HUES64 (cell line): Measurements from ENCODE around the gene KPNA4.
"Not testable (repeated sequence)": the region's sequence is repeated elsewhere in the genome, so short reads cannot be mapped to it uniquely, and the experiment has no call there.

Source experiments
- H3K27ac ChIP-seq: 2 replicates; pipeline ENCODE4 v1.7.0; 2013; ENCODE audit warnings: low read depth, low read length, inconsistent platforms
- H3K27me3 ChIP-seq: 2 replicates; pipeline ENCODE4 v1.6.1; 2013; ENCODE audit warnings: mild to moderate bottlenecking, low read length; ENCODE audit not compliant: insufficient read depth
- H3K36me3 ChIP-seq: 2 replicates; pipeline ENCODE4 v1.6.1; 2013; ENCODE audit warnings: mild to moderate bottlenecking, low read length; ENCODE audit not compliant: insufficient read depth
- H3K4me1 ChIP-seq: 2 replicates; pipeline ENCODE4 v1.6.1; 2013; ENCODE audit warnings: mild to moderate bottlenecking, low read length, moderate library complexity; ENCODE audit not compliant: insufficient read depth
- H3K4me3 ChIP-seq: 2 replicates; pipeline ENCODE4 v1.5.1; 2013; ENCODE audit warnings: mild to moderate bottlenecking, low read length, moderate library complexity
- H3K9ac ChIP-seq: 2 replicates; pipeline ENCODE4 v1.6.1; 2013; ENCODE audit warnings: mild to moderate bottlenecking, low read depth, low read length
- H3K9me3 ChIP-seq: 2 replicates; pipeline ENCODE4 v1.6.1; 2013; ENCODE audit warnings: low read depth, low read length; ENCODE audit not compliant: insufficient read depth
- WGBS: fragments of 150-250, 120-280 bp; methylation state at CpG from one replicate; pipeline ENCODE4 v1.1.7; 2013; ENCODE audit warnings: missing lambda C conversion rate; 5-methylcytosine and 5-hydroxymethylcytosine counted together

Gene KPNA4

DNA sequence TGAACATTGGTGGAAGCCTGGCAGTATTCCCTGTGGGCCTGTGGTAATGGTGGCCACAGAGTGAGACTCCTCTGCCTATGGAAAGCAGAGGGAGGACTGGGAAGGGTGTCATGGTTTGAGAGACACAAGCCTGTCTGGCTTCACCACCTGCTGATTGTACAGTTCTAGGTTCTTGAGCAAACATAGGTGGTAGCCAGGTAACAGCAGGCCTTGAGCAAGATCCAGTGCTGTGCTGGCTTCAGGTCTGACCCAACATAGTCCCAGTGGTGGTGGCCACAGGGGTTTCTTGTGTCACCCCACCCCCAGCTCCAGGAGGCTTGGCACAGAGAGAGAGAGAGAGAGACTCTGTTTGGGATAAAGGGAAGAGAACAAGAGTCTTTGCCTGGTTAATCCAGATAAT lies 22.7 kb upstream of the KPNA4 start:
- no peak overlapping the region for H3K4me3 ChIP-seq
- H3K27ac ChIP-seq, result no peak overlapping the region
- no peak overlapping the region for H3K9ac ChIP-seq
- H3K27me3 ChIP-seq, result no peaks in the 10 kb centered on the region
- H3K9me3 ChIP-seq, result no peaks in the 10 kb centered on the region
- no peaks in the 10 kb centered on the region for H3K36me3 ChIP-seq
- H3K4me1 ChIP-seq, result no peaks in the 10 kb centered on the region

DNA sequence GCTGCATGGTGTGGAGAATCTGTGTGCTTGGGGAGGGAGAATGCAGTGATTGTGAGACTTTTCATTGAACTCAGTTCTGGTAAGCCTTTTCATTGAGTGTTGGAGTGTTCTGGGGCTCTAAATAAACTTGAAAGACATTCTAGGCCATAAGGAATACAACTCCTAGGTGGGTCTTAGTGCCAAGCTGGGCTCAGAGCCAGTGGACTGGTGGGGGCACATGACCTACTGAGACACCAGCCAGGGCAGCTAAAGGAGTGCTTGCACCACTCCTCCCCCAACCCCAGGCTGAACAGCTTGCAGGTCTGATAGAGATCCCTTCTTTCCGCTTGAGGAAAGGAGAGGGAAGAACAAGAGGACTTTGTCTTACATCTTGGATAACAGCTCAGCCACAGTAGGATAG lies 21.7 kb upstream of the KPNA4 start:
- H3K4me3 ChIP-seq, result no peak overlapping the region
- H3K27ac ChIP-seq, result no peak overlapping the region
- H3K4me1 ChIP-seq, result no peaks in the 10 kb centered on the region
- no peaks in the 10 kb centered on the region for H3K9me3 ChIP-seq
- H3K9ac ChIP-seq, result no peak overlapping the region
- WGBS, result 93% methylated on average over 1 of the region's 1 CpG
- H3K27me3 ChIP-seq, result no peaks in the 10 kb centered on the region
- no peaks in the 10 kb centered on the region for H3K36me3 ChIP-seq

GRCh38 chr3:160586679-160587078 lies 21.3 kb upstream of the KPNA4 start:
- H3K9ac ChIP-seq, result no peak overlapping the region
- no peaks in the 10 kb centered on the region for H3K4me1 ChIP-seq
- H3K9me3 ChIP-seq, result no peaks in the 10 kb centered on the region
- H3K4me3 ChIP-seq, result no peak overlapping the region
- H3K36me3 ChIP-seq, result no peaks in the 10 kb centered on the region
- 91% methylated on average over 1 of the region's 3 CpGs for WGBS
- H3K27me3 ChIP-seq, result no peaks in the 10 kb centered on the region
- no peak overlapping the region for H3K27ac ChIP-seq

GRCh38 chr3:160583451-160583850 lies 18.1 kb upstream of the KPNA4 start:
- H3K27ac ChIP-seq, result no peak overlapping the region
- H3K9ac ChIP-seq, result no peak overlapping the region
- no peak overlapping the region for H3K4me3 ChIP-seq
- no peaks in the 10 kb centered on the region for H3K27me3 ChIP-seq
- no peaks in the 10 kb centered on the region for H3K9me3 ChIP-seq
- H3K36me3 ChIP-seq, result no peaks in the 10 kb centered on the region
- no peaks in the 10 kb centered on the region for H3K4me1 ChIP-seq

DNA sequence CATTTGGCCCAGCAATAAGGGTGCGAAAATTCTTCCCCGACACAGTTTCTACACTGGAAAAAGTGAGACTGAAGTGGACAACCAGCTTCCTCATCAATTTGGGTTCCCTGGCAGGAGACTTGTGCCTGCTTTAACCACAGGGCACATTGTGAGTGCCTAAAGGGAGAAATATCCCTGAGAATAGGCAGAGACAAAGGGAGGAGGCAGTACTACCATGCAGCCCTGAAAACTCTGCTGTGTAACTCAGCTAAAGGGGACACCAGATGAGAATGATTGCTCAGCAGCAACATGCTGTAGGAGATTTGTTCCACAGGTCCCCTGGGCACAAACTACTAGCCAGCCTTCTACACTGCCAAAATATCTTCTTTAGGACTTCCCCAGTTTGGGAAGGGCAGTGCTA lies 15.6 kb upstream of the KPNA4 start:
- no peak overlapping the region for H3K9ac ChIP-seq
- no peak overlapping the region for H3K27ac ChIP-seq
- H3K9me3 ChIP-seq, result no peaks in the 10 kb centered on the region
- H3K36me3 ChIP-seq, result no peaks in the 10 kb centered on the region
- no peaks in the 10 kb centered on the region for H3K27me3 ChIP-seq
- no peaks in the 10 kb centered on the region for H3K4me1 ChIP-seq
- 97% methylated on average over 2 of the region's 2 CpGs for WGBS
- H3K4me3 ChIP-seq, result no peak overlapping the region

- Histone ChIP-seq H3K27ac (no peak overlapping the region), H3K9ac (no peak overlapping the region), H3K4me1 (no peaks in the 10 kb centered on the region), H3K9me3 (no peaks in the 10 kb centered on the region), H3K4me3 (no peak overlapping the region), H3K36me3 (no peaks in the 10 kb centered on the region), H3K27me3 (no peaks in the 10 kb centered on the region)
- whole genome bisulfite sequencing, result 65% methylated on average over 3 of the region's 4 CpGs
These were observed 12.3 kb upstream of the KPNA4 start for GRCh38 chr3:160577556-160578195.

DNA sequence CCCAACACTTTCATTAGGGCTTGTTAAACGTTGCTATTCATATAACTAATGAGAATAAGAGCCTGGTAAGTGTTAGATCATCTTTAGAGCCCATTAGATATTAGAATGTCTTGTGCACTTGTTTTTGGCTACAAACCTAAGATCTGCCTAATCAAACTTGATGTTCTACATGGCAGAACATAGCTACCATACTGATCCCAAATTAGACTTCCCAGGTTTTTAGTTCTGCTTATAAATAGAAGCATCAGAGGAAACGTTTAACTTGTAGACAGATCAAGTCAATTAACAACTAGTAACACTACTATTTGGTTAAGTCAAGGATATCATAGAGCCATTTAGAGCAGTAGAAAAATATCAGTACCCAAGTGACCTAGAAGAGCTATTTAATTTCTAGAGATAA lies 11.7 kb upstream of the KPNA4 start:
- H3K27ac ChIP-seq, result no peak overlapping the region
- no peaks in the 10 kb centered on the region for H3K36me3 ChIP-seq
- H3K4me3 ChIP-seq, result no peak overlapping the region
- H3K27me3 ChIP-seq, result no peaks in the 10 kb centered on the region
- H3K4me1 ChIP-seq, result no peaks in the 10 kb centered on the region
- WGBS, result 67% methylated on average over 1 of the region's 2 CpGs
- no peak overlapping the region for H3K9ac ChIP-seq
- no peaks in the 10 kb centered on the region for H3K9me3 ChIP-seq

DNA sequence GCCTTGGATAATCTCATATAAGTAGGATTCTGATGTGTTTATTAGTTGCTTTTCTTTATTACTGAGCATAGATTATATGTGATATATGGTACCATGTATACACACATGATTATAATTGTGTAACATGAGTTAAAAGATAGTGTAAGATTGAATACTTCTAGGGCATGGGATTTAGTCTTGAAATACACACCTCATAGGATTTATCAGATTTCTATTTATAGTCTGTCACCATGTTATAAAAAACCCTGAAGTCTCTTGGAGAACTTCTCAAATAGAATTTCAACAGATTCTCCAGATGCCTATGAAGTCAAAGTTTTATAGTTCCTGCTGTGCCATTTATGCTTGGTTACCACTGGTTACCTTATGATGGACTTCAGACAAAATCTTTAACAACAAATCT lies 11.2 kb upstream of the KPNA4 start:
- Histone ChIP-seq H3K9me3 (no peaks in the 10 kb centered on the region), H3K4me3 (no peak overlapping the region), H3K27ac (no peak overlapping the region), H3K27me3 (no peaks in the 10 kb centered on the region), H3K36me3 (no peaks in the 10 kb centered on the region), H3K9ac (no peak overlapping the region), H3K4me1 (no peaks in the 10 kb centered on the region)

- no peaks in the 10 kb centered on the region for H3K4me1 ChIP-seq
- H3K36me3 ChIP-seq, result no peaks in the 10 kb centered on the region
- H3K4me3 ChIP-seq, result no peak overlapping the region
- H3K9me3 ChIP-seq, result no peaks in the 10 kb centered on the region
- H3K9ac ChIP-seq, result no peak overlapping the region
- WGBS, result 85% methylated on average over 1 of the region's 1 CpG
- H3K27me3 ChIP-seq, result no peaks in the 10 kb centered on the region
- H3K27ac ChIP-seq, result no peak overlapping the region
These were observed 10.2 kb upstream of the KPNA4 start for GRCh38 chr3:160575589-160575988.

- Histone ChIP-seq H3K4me1 (no peaks in the 10 kb centered on the region), H3K4me3 (no peak overlapping the region), H3K27ac (no peak overlapping the region), H3K9me3 (no peaks in the 10 kb centered on the region), H3K27me3 (no peaks in the 10 kb centered on the region), H3K36me3 (peaks cover under 1% of the 10 kb centered on the region; the same call in 1 of the 2 replicates), H3K9ac (no peak overlapping the region)
- WGBS, result 97% methylated on average over 3 of the region's 3 CpGs
These were observed 9.3 kb upstream of the KPNA4 start for GRCh38 chr3:160574636-160575035.

DNA sequence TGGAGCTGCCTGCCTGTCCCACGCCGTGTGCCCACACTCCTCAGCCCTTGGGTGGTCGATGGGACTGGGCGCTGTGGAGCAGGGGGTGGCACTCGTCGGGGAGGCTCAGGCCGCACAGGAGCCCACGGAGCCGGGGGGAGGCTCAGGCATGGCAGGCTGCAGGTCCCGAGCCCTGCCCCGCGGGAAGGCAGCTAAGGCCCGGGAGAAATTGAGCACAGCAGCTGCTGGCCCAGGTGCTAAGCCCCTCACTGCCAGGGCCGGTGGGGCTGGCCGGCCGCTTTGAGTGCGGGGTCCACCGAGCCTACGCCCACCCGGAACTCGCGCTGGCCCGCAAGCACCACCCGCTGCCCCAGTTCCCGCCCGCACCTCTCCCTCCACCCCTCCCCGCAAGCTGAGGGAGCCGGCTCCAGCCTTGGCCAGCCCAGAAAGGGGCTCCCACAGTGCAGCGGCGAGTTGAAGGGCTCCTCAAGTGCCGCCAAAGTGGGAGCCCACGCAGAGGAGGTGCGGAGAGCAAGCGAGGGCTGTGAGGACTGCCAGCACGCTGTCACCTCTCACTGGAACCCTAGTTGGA lies 8.7 kb upstream of the KPNA4 start:
- not testable (repeated sequence) for H3K9me3 ChIP-seq, H3K36me3 ChIP-seq, H3K27me3 ChIP-seq, H3K27ac ChIP-seq, H3K9ac ChIP-seq, H3K4me3 ChIP-seq, H3K4me1 ChIP-seq
- 95% methylated on average over 35 of the region's 35 CpGs for WGBS
